Suprapubic skin (tissue), 4 donors: ENCODE measurements around the gene SYDE2. TPM values are rescaled to one million over a fixed set of nuclear protein-coding genes. Genes with fewer than 3 reads are reported as not detected.
"Not testable (repeated sequence)": the region's sequence is repeated elsewhere in the genome, so short reads cannot be mapped to it uniquely, and the experiment has no call there.

ENCODE experiments used
- DNase-seq, 2 donors: peaks; one replicate each; pipeline ENCODE4 v3.0.0-alpha.2; 2019; ENCODE audit warnings: low spot score in 2 of 2
- H3K27ac ChIP-seq: fragments of 200-600 bp; sonication (generic); one replicate; pipeline ENCODE4 v1.5.1; 2019
- H3K27me3 ChIP-seq: fragments of 200-600 bp; sonication (generic); one replicate; pipeline ENCODE4 v1.5.1; 2019
- H3K36me3 ChIP-seq: fragments of 200-600 bp; sonication (generic); one replicate; pipeline ENCODE4 v1.5.1; 2019
- H3K4me1 ChIP-seq: fragments of 200-600 bp; sonication (generic); one replicate; pipeline ENCODE4 v1.5.1; 2019
- H3K4me3 ChIP-seq: fragments of 200-600 bp; sonication (generic); one replicate; pipeline ENCODE4 v1.5.1; 2019; ENCODE audit warnings: mild to moderate bottlenecking
- H3K9me3 ChIP-seq: fragments of 200-600 bp; sonication (generic); one replicate; pipeline ENCODE4 v1.5.1; 2019
- EP300 ChIP-seq: sonication (generic); formaldehyde crosslinking; IDR thresholded peaks from one replicate; pipeline ENCODE4 v1.6.1; 2017; ENCODE audit warnings: antibody characterized with exemption
- POLR2A ChIP-seq, 2 donors: fragments of 450-650 bp; IDR thresholded peaks; one replicate each; pipeline ENCODE4 v1.6.1; 2017; ENCODE audit warnings: antibody characterized with exemption in 2 of 2, mild to moderate bottlenecking in 2 of 2, moderate library complexity in 2 of 2
- POLR2AphosphoS5 ChIP-seq, 3 donors: sonication (generic); formaldehyde crosslinking; IDR thresholded peaks; one replicate each; pipeline ENCODE4 v1.6.1; 2017; ENCODE audit warnings: antibody characterized with exemption in 3 of 3
- WGBS: methylation state at CpG from one replicate; pipeline ENCODE4 v1.1.5; 2018; 5-methylcytosine and 5-hydroxymethylcytosine counted together
- total RNA-seq, 4 donors: library from RNA; depleted of rRNA; stranded (reverse); fragments of >200 nt; gene quantifications; one replicate each; pipeline ENCODE4 v1.1.0, GENCODE V29; 2016
- TF ChIP-seq, protein P1 (sequence below), 2 donors: fragments of 200-600 bp in 1 of 2; fragments of 450-650 bp in 1 of 2; sonication (generic) in 1 of 2; IDR thresholded peaks; one replicate each; pipeline ENCODE4 v1.5.1; 2016 to 2019; ENCODE audit warnings: antibody characterized with exemption in 2 of 2, mild to moderate bottlenecking in 1 of 2, moderate library complexity in 1 of 2

Gene SYDE2
- total RNA-seq, 4 donors from 2014 or later = 5.9 to 12.6 (median 10.1) TPM

- DNase-seq = no peak
- WGBS = 74% methylated on average over 5 of the region's 5 CpGs
- no peaks in the 10 kb centered on the region for H3K27me3 ChIP-seq
- H3K4me3 ChIP-seq = no peak overlapping the region
- no peaks in the 10 kb centered on the region for H3K9me3 ChIP-seq
- no peak for TF ChIP-seq EP300
- TF ChIP-seq POLR2AphosphoS5 (IDR thresholded peaks at IDR 0.05) = no peak
- no peak for TF ChIP-seq POLR2A (IDR thresholded peaks at IDR 0.05)
- TF ChIP-seq, protein P1, sequence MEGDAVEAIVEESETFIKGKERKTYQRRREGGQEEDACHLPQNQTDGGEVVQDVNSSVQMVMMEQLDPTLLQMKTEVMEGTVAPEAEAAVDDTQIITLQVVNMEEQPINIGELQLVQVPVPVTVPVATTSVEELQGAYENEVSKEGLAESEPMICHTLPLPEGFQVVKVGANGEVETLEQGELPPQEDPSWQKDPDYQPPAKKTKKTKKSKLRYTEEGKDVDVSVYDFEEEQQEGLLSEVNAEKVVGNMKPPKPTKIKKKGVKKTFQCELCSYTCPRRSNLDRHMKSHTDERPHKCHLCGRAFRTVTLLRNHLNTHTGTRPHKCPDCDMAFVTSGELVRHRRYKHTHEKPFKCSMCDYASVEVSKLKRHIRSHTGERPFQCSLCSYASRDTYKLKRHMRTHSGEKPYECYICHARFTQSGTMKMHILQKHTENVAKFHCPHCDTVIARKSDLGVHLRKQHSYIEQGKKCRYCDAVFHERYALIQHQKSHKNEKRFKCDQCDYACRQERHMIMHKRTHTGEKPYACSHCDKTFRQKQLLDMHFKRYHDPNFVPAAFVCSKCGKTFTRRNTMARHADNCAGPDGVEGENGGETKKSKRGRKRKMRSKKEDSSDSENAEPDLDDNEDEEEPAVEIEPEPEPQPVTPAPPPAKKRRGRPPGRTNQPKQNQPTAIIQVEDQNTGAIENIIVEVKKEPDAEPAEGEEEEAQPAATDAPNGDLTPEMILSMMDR (IDR thresholded peaks at IDR 0.05) = no peak
- no peak overlapping the region for H3K27ac ChIP-seq
- H3K36me3 ChIP-seq = peaks cover 4% of the 10 kb centered on the region
- no peaks in the 10 kb centered on the region for H3K4me1 ChIP-seq
Observed at GRCh38 chr1:85188530-85188929, 12.3 kb downstream of the SYDE2 start.

DNA sequence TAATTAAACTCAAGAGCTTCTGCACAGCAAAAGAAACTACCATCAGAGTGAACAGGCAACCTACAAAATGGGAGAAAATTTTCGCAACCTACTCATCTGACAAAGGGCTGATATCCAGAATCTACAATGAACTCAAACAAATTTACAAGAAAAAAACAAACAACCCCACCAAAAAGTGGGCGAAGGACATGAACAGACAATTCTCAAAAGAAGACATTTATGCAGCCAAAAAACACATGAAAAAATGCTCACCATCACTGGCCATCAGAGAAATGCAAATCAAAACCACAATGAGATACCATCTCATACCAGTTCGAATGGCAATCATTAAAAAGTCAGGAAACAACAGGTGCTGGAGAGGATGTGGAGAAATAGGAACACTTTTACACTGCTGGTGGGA is 13.8 kb downstream of the SYDE2 start:
- not testable (repeated sequence) for H3K4me1 ChIP-seq, DNase-seq, H3K36me3 ChIP-seq, H3K27me3 ChIP-seq, H3K9me3 ChIP-seq, H3K4me3 ChIP-seq, H3K27ac ChIP-seq
- 100% methylated on average over 1 of the region's 3 CpGs for WGBS

- H3K27ac ChIP-seq = no peak overlapping the region
- no peaks in the 10 kb centered on the region for H3K9me3 ChIP-seq
- no peak for DNase-seq
- TF ChIP-seq POLR2A (IDR thresholded peaks at IDR 0.05) = no peak
- TF ChIP-seq, protein P1 (IDR thresholded peaks at IDR 0.05) = no peak
- TF ChIP-seq POLR2AphosphoS5 (IDR thresholded peaks at IDR 0.05) = no peak
- TF ChIP-seq EP300 = no peak
- WGBS = 84% methylated on average over 1 of the region's 1 CpG
- H3K27me3 ChIP-seq = no peaks in the 10 kb centered on the region
- H3K4me3 ChIP-seq = no peak overlapping the region
- no peaks in the 10 kb centered on the region for H3K4me1 ChIP-seq
- H3K36me3 ChIP-seq = peaks cover 3% of the 10 kb centered on the region
Observed at GRCh38 chr1:85184245-85184644, 16.6 kb downstream of the SYDE2 start.

GRCh38 chr1:85182700-85183099 is 18.1 kb downstream of the SYDE2 start:
- no peak overlapping the region for H3K4me3 ChIP-seq
- H3K27me3 ChIP-seq = no peaks in the 10 kb centered on the region
- no peaks in the 10 kb centered on the region for H3K9me3 ChIP-seq
- TF ChIP-seq, protein P1 (IDR thresholded peaks at IDR 0.05) = no peak
- TF ChIP-seq POLR2A (IDR thresholded peaks at IDR 0.05) (no peak), EP300 (no peak), POLR2AphosphoS5 (IDR thresholded peaks at IDR 0.05) (no peak)
- no peak overlapping the region for H3K27ac ChIP-seq
- H3K4me1 ChIP-seq = no peaks in the 10 kb centered on the region
- peaks cover 3% of the 10 kb centered on the region for H3K36me3 ChIP-seq
- 72% methylated on average over 6 of the region's 6 CpGs for WGBS
- DNase-seq = no peak

DNA sequence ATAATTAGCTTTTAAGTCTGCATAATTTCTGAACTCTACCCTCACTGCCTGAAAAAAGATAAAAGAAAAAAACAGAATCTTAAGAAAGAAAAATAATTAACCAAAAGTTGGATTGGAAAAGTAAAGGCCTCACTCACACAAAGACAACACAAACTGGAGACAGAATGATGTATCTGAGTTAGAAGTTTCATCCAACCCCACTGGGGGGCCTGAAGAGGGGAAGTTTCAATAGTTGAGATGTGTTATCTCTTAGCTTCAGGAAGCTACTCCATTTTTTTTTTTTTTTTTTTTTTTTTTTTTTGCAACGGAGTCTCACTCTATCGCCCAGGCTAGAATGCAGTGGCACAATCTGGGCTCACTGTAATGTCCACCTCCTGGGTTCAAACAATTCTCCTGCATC is 19.9 kb downstream of the SYDE2 start:
- no peak overlapping the region for H3K4me3 ChIP-seq
- 89% methylated on average over 2 of the region's 2 CpGs for WGBS

GRCh38 chr1:85179522-85179921 is 21.3 kb downstream of the SYDE2 start:
- Histone ChIP-seq H3K36me3 (peaks cover 3% of the 10 kb centered on the region), H3K27ac (no peak overlapping the region), H3K4me3 (no peak overlapping the region), H3K4me1 (no peaks in the 10 kb centered on the region), H3K9me3 (no peaks in the 10 kb centered on the region), H3K27me3 (no peaks in the 10 kb centered on the region)
- 43% methylated on average over 2 of the region's 2 CpGs for WGBS
- no peak for TF ChIP-seq POLR2AphosphoS5 (IDR thresholded peaks at IDR 0.05)
- TF ChIP-seq EP300 = no peak
- TF ChIP-seq, protein P1 (IDR thresholded peaks at IDR 0.05) = no peak
- TF ChIP-seq POLR2A (IDR thresholded peaks at IDR 0.05) = no peak
- DNase-seq = no peak

More for the DNA sequence above, 19.9 kb downstream of the SYDE2 start:
- Histone ChIP-seq H3K4me1 (no peaks in the 10 kb centered on the region), H3K36me3 (peaks cover 3% of the 10 kb centered on the region), H3K9me3 (no peaks in the 10 kb centered on the region), H3K27ac (no peak overlapping the region), H3K27me3 (no peaks in the 10 kb centered on the region)
- TF ChIP-seq POLR2A (IDR thresholded peaks at IDR 0.05) (no peak), POLR2AphosphoS5 (IDR thresholded peaks at IDR 0.05) (no peak), EP300 (no peak)
- TF ChIP-seq, protein P1 (IDR thresholded peaks at IDR 0.05) = no peak
- DNase-seq = no peak
